ENCODE data around the gene AP3B1.

- no peak for TF ChIP-seq POLR2A (IDR thresholded peaks at IDR 0.05)
- TF ChIP-seq CTCF (IDR thresholded peaks at IDR 0.05) = no peak
- no peak for TF ChIP-seq POLR2AphosphoS5 (IDR thresholded peaks at IDR 0.05)
Observed at GRCh38 chr5:78016863-78017529, 277.5 kb downstream of the AP3B1 start.
